ENCODE measurements around the gene TRPT1.

Gene TRPT1

GRCh38 chr11:64251016-64251752, 25.2 kb upstream of the TRPT1 start, which contains the start of gene PLCB3 (continued):
- TF ChIP-seq ZNF280C (tag by site-specific recombination; IDR thresholded peaks at IDR 0.05) (no peak), REPIN1 (tag by site-specific recombination; IDR thresholded peaks at IDR 0.05; ENCODE audit: low read depth) (no peak), ZNF398 (tag by site-specific recombination; IDR thresholded peaks at IDR 0.05) (peak; percentile 66; the same call in 1 of the 2 replicates), ZNF140 (tag by site-specific recombination; IDR thresholded peaks at IDR 0.05) (no peak), ZNF561 (tag by site-specific recombination; IDR thresholded peaks at IDR 0.05; ENCODE audit: borderline replicate concordance) (no peak), GLI2 (tag by site-specific recombination; IDR thresholded peaks at IDR 0.05; ENCODE audit: borderline replicate concordance, low read depth) (no peak), ZNF658 (tag by site-specific recombination; IDR thresholded peaks at IDR 0.05) (no peak), ZNF423 (tag by site-specific recombination; IDR thresholded peaks at IDR 0.05) (peak; percentile 42; the same call in 1 of the 2 replicates), TCF7L2 (IDR thresholded peaks at IDR 0.05; ENCODE audit: borderline replicate concordance, low read depth, low read length) (no peak), ZNF23 (tag by site-specific recombination; IDR thresholded peaks at IDR 0.05; ENCODE audit: borderline replicate concordance) (no peak), ZNF624 (tag by site-specific recombination; IDR thresholded peaks at IDR 0.05) (no peak), ZNF266 (tag by site-specific recombination; IDR thresholded peaks at IDR 0.05; ENCODE audit: low read depth) (no peak), MYNN (tag by site-specific recombination; IDR thresholded peaks at IDR 0.05; ENCODE audit: borderline replicate concordance) (no peak), ZNF157 (tag by site-specific recombination; IDR thresholded peaks at IDR 0.05) (no peak), ZNF341 (tag by site-specific recombination; IDR thresholded peaks at IDR 0.05; ENCODE audit: low read depth) (peak; percentile 82), CTCF (tag by site-specific recombination; IDR thresholded peaks at IDR 0.05) (peak; percentile 94), ZNF621 (tag by site-specific recombination; IDR thresholded peaks at IDR 0.05) (no peak), ZNF701 (tag by site-specific recombination; IDR thresholded peaks at IDR 0.05) (no peak), ZNF501 (tag by site-specific recombination; IDR thresholded peaks at IDR 0.05) (0 out of 2 replicates have a peak, but pooled peaks have one; percentile 21), ZNF704 (tag by site-specific recombination; IDR thresholded peaks at IDR 0.05) (no peak), ZNF354C (tag by site-specific recombination; IDR thresholded peaks at IDR 0.05; ENCODE audit: borderline replicate concordance, low read depth) (no peak), PRDM1 (tag by site-specific recombination; IDR thresholded peaks at IDR 0.05) (no peak), ZBTB49 (tag by site-specific recombination; IDR thresholded peaks at IDR 0.05; ENCODE audit: low read depth) (no peak), ZNF19 (tag by site-specific recombination; IDR thresholded peaks at IDR 0.05; ENCODE audit: low read depth) (no peak), ZNF610 (tag by site-specific recombination; IDR thresholded peaks at IDR 0.05; ENCODE audit: borderline replicate concordance) (no peak), PRDM10 (tag by site-specific recombination; IDR thresholded peaks at IDR 0.05) (peak; percentile 92), KLF8 (tag by site-specific recombination; IDR thresholded peaks at IDR 0.05) (peak; percentile 68)

All from HEK293 (cell line).